PC-3 (cell line): ENCODE measurements around the gene MBOAT1. TPM values are rescaled to one million over a fixed set of nuclear protein-coding genes. Genes with fewer than 3 reads are reported as not detected.
"Not testable (repeated sequence)": the region's sequence is repeated elsewhere in the genome, so short reads cannot be mapped to it uniquely, and the experiment has no call there.

ENCODE experiments used
- ATAC-seq: fragments of 200-7000 bp; cut with Tn5 transposase; 2 replicates; pipeline ENCODE4 v1.9.1; 2020; ENCODE audit warnings: mild to moderate bottlenecking, moderate library complexity
- BruUV-seq: library from RNA; stranded (reverse); fragments of 400-500 nt; replicated peaks from 2 replicates; lab custom pipeline; 2021; lab: Mats Ljungman, UMichigan
- CTCF ChIA-PET: fragments of 300-600 bp; sonication (Branson Sonifier 250); formaldehyde crosslinking; loops from one replicate; lab custom pipeline; 2022; ENCODE audit warnings: antibody characterized with exemption; lab: Charles Lee
- POLR2A ChIA-PET: fragments of 300-600 bp; sonication (Branson Sonifier 250); formaldehyde crosslinking; loops from one replicate; lab custom pipeline; 2022; ENCODE audit warnings: antibody characterized with exemption; ENCODE audit not compliant: unreplicated experiment; lab: Charles Lee
- DNase-seq: peaks from one replicate; pipeline ENCODE4 v3.0.0-alpha.2; 2015
- H2AFZ ChIP-seq: fragments of 300-600 bp; sonication (generic); 2 replicates; pipeline ENCODE4 v1.6.0; 2016; ENCODE audit warnings: antibody characterized with exemption, low read length
- H3F3A ChIP-seq: fragments of 300-600 bp; sonication (generic); one replicate; pipeline ENCODE4 v1.6.0; 2017; ENCODE audit warnings: antibody characterized with exemption, low read length, control low read depth, mild to moderate bottlenecking; ENCODE audit not compliant: unreplicated experiment
- H3K27ac ChIP-seq: fragments of 300-600 bp; sonication (generic); 2 replicates; pipeline ENCODE4 v1.5.1; 2016; ENCODE audit warnings: mild to moderate bottlenecking, low read length
- H3K27me3 ChIP-seq: fragments of 300-600 bp; sonication (generic); 2 replicates; pipeline ENCODE4 v1.6.1; 2016; ENCODE audit warnings: low read length, mixed read lengths
- H3K36me3 ChIP-seq: fragments of 300-600 bp; sonication (generic); 2 replicates; pipeline ENCODE4 v1.6.1; 2016; ENCODE audit warnings: low read depth, mixed run types, low read length, mixed read lengths
- H3K4me1 ChIP-seq: fragments of 300-600 bp; sonication (generic); 2 replicates; pipeline ENCODE4 v1.5.1; 2016; ENCODE audit warnings: low read length; ENCODE audit not compliant: insufficient read depth
- H3K4me2 ChIP-seq: fragments of 300-600 bp; sonication (generic); 2 replicates; pipeline ENCODE4 v1.6.0; 2016; ENCODE audit warnings: low read length
- H3K4me3 ChIP-seq: fragments of 300-600 bp; sonication (generic); 2 replicates; pipeline ENCODE4 v1.5.1; 2016; ENCODE audit warnings: mild to moderate bottlenecking, low read length, mixed read lengths
- H3K79me2 ChIP-seq: fragments of 300-600 bp; sonication (generic); 2 replicates; pipeline ENCODE4 v1.6.1; 2017; ENCODE audit warnings: low read length, mixed read lengths
- H3K9ac ChIP-seq: fragments of 300-600 bp; sonication (generic); 2 replicates; pipeline ENCODE4 v1.6.0; 2016; ENCODE audit warnings: mild to moderate bottlenecking, low read length
- H3K9me2 ChIP-seq: fragments of 300-600 bp; sonication (generic); replicated peaks from 2 replicates; pipeline ENCODE4 v1.6.1; 2016; ENCODE audit warnings: mixed run types, low read length, mixed read lengths
- H3K9me3 ChIP-seq: fragments of 300-600 bp; sonication (generic); 2 replicates; pipeline ENCODE4 v1.6.1; 2016; ENCODE audit warnings: low read length, mixed read lengths
- H4K20me1 ChIP-seq: fragments of 300-600 bp; sonication (generic); 2 replicates; pipeline ENCODE4 v1.6.1; 2016; ENCODE audit warnings: low read length, mixed read lengths
- CTCF ChIP-seq: fragments of 300-600 bp; sonication (generic); conservative IDR thresholded peaks from 2 replicates; pipeline ENCODE4 v1.5.1; 2017; ENCODE audit warnings: antibody characterized with exemption, low read depth, mild to moderate bottlenecking, low read length
- EZH2 ChIP-seq: fragments of 300-600 bp; sonication (generic); IDR thresholded peaks from one replicate; pipeline ENCODE4 v1.6.1; 2017; ENCODE audit warnings: antibody characterized with exemption, mild to moderate bottlenecking, low read length; ENCODE audit not compliant: unreplicated experiment
- EZH2phosphoT487 ChIP-seq: fragments of 300-600 bp; sonication (generic); IDR thresholded peaks from 2 replicates; pipeline ENCODE4 v1.6.1; 2018; ENCODE audit warnings: mild to moderate bottlenecking, antibody characterized with exemption, low read length, borderline replicate concordance
- intact Hi-C: fragments of 100-400 bp; cut with micrococcal nuclease; formaldehyde crosslinking; loops from 2 replicates; pipeline ENCODE4 v1.9.0; 2023
- total RNA-seq: library from RNA; depleted of rRNA; stranded (reverse); fragments of >200 nt; gene quantifications from 2 replicates; pipeline ENCODE4 v1.2.3, GENCODE V29; 2014

The MBOAT1 gene
- total RNA-seq, 1 experiment from 2014 or later: 8.4 TPM

GRCh38 chr6:20146291-20146690 is 66.0 kb downstream of the MBOAT1 start:
- H3K36me3 ChIP-seq: no peaks in the 10 kb centered on the region
- ChIA-PET CTCF (no interaction called here), POLR2A (no interaction called here)
- H3K27ac ChIP-seq: no peak overlapping the region
- TF ChIP-seq CTCF (no peak), EZH2 (no peak)
- H3K9me3 ChIP-seq: no peaks in the 10 kb centered on the region
- intact Hi-C loops: no loop called here
- H3F3A ChIP-seq: no peaks in the 10 kb centered on the region
- no peak overlapping the region for H3K4me3 ChIP-seq
- DNase-seq: no peak
- no peaks in the 10 kb centered on the region for H3K79me2 ChIP-seq
- no peak overlapping the region for H3K4me2 ChIP-seq
- no peaks in the 10 kb centered on the region for H3K27me3 ChIP-seq
- H4K20me1 ChIP-seq: no peaks in the 10 kb centered on the region
- no peak for ATAC-seq
- BruUV-seq: no TSS peak
- H3K9ac ChIP-seq: no peak overlapping the region
- no peaks in the 10 kb centered on the region for H3K9me2 ChIP-seq
- no peaks in the 10 kb centered on the region for H3K4me1 ChIP-seq
- no peak overlapping the region for H2AFZ ChIP-seq

- intact Hi-C loops: no loop called here
- ATAC-seq: no peak
These were observed 69.4 kb downstream of the MBOAT1 start for GRCh38 chr6:20142866-20143265.

GRCh38 chr6:20141931-20142330 is 70.3 kb downstream of the MBOAT1 start:
- Histone ChIP-seq H3K79me2 (no peaks in the 10 kb centered on the region), H3K36me3 (no peaks in the 10 kb centered on the region), H3K9ac (no peak overlapping the region), H2AFZ (no peak overlapping the region), H3K27ac (no peak overlapping the region), H3F3A (no peaks in the 10 kb centered on the region), H3K4me2 (no peak overlapping the region), H3K4me3 (no peak overlapping the region), H3K4me1 (no peaks in the 10 kb centered on the region), H3K27me3 (no peaks in the 10 kb centered on the region), H3K9me2 (no peaks in the 10 kb centered on the region), H3K9me3 (no peaks in the 10 kb centered on the region), H4K20me1 (no peaks in the 10 kb centered on the region)
- DNase-seq: no peak
- TF ChIP-seq EZH2 (no peak), EZH2phosphoT487 (no peak), CTCF (no peak)
- no TSS peak for BruUV-seq
- intact Hi-C loops: no loop called here
- ChIA-PET CTCF (no interaction called here), POLR2A (no interaction called here)
- ATAC-seq: no peak

More at GRCh38 chr6:20142866-20143265, 69.4 kb downstream of the MBOAT1 start:
- Histone ChIP-seq H3K9ac (no peak overlapping the region), H3K4me3 (no peak overlapping the region), H3K4me2 (no peak overlapping the region), H3K27ac (no peak overlapping the region), H3K9me2 (no peaks in the 10 kb centered on the region), H3K79me2 (no peaks in the 10 kb centered on the region), H3K36me3 (no peaks in the 10 kb centered on the region), H3F3A (no peaks in the 10 kb centered on the region), H2AFZ (no peak overlapping the region), H3K9me3 (no peaks in the 10 kb centered on the region), H4K20me1 (no peaks in the 10 kb centered on the region), H3K4me1 (no peaks in the 10 kb centered on the region), H3K27me3 (no peaks in the 10 kb centered on the region)
- POLR2A ChIA-PET: no interaction called here
- CTCF ChIA-PET: no interaction called here
- BruUV-seq: no TSS peak
- no peak for DNase-seq
- TF ChIP-seq EZH2phosphoT487 (no peak), CTCF (no peak), EZH2 (no peak)

GRCh38 chr6:20139127-20139963 is 72.9 kb downstream of the MBOAT1 start:
- ATAC-seq, H3K4me2 ChIP-seq, DNase-seq, H3K9me2 ChIP-seq, POLR2A ChIA-PET, H3K9ac ChIP-seq, H4K20me1 ChIP-seq, H3K4me3 ChIP-seq, BruUV-seq, CTCF ChIA-PET, H2AFZ ChIP-seq, H3K36me3 ChIP-seq, H3K27ac ChIP-seq, H3K9me3 ChIP-seq, H3K4me1 ChIP-seq, H3K79me2 ChIP-seq, H3K27me3 ChIP-seq, intact Hi-C loops, H3F3A ChIP-seq: not testable (repeated sequence)
